NCI-H1092 treated with DMSO at 0.1 percent for 48 hours (cell line): Measurements from ENCODE around the gene RBP3.

ENCODE experiments used
- DNase-seq: peaks from one replicate; lab custom pipeline; 2025; lab: John Stamatoyannopoulos, UW

RBP3 gene

GRCh38 chr10:47336387-47337134, 11.6 kb upstream of the RBP3 start:
- DNase-seq = no peak

- DNase-seq = no peak
These were observed 10.9 kb upstream of the RBP3 start for GRCh38 chr10:47337310-47337709.

GRCh38 chr10:47339186-47339735, 8.9 kb upstream of the RBP3 start:
- DNase-seq = no peak

GRCh38 chr10:47339759-47340607, 8.2 kb upstream of the RBP3 start:
- no peak for DNase-seq

GRCh38 chr10:47340608-47341170, 7.5 kb upstream of the RBP3 start:
- DNase-seq = peak; percentile 17

- DNase-seq = no peak
These were observed 2.9 kb upstream of the RBP3 start for GRCh38 chr10:47344996-47345870.

- peak; percentile 15 for DNase-seq
These were observed 1.4 kb upstream of the RBP3 start for GRCh38 chr10:47346581-47347302.

GRCh38 chr10:47347303-47347675, 874 bp upstream of the RBP3 start:
- no peak for DNase-seq

GRCh38 chr10:47348661-47349470, 703 bp downstream of the RBP3 start:
- DNase-seq = no peak

- no peak for DNase-seq
These were observed 1.4 kb downstream of the RBP3 start for GRCh38 chr10:47349516-47349915.

- DNase-seq = no peak
These were observed 1.8 kb downstream of the RBP3 start for GRCh38 chr10:47349941-47350371.

- no peak for DNase-seq
These were observed 2.8 kb downstream of the RBP3 start for GRCh38 chr10:47350671-47351640.

- no peak for DNase-seq
These were observed 4.0 kb downstream of the RBP3 start for GRCh38 chr10:47351899-47352815.

GRCh38 chr10:47353351-47353750, 5.2 kb downstream of the RBP3 start:
- DNase-seq = no peak

GRCh38 chr10:47354165-47354564, 6.0 kb downstream of the RBP3 start:
- no peak for DNase-seq

GRCh38 chr10:47354900-47355299, 6.7 kb downstream of the RBP3 start:
- DNase-seq = no peak

- no peak for DNase-seq
These were observed 8.5 kb downstream of the RBP3 start for GRCh38 chr10:47356708-47357107.

- DNase-seq = no peak
These were observed 9.0 kb downstream of the RBP3 start for GRCh38 chr10:47357131-47357582.
